ENCODE data around the gene THAP7. TPM values are rescaled to one million over a fixed set of nuclear protein-coding genes. Genes with fewer than 3 reads are reported as not detected.

Gene THAP7
- total RNA-seq, 1 experiment from 2014 or later, result 27.7 TPM

- no peak for DNase-seq (ENCODE audit: low read depth, low spot score)
- H3K9me2 ChIP-seq (ENCODE audit: insufficient read depth), result no peaks in the 10 kb centered on the region
- no TSS peak for BruUV-seq (replicated peaks)
- CTCF ChIA-PET, result no interaction called here
- intact Hi-C loops (cut with micrococcal nuclease), result no loop called here
- H4K20me1 ChIP-seq (ENCODE audit: insufficient read depth), result no peaks in the 10 kb centered on the region
- no peak for TF ChIP-seq TCF7L2 (IDR thresholded peaks at IDR 0.05; ENCODE audit: borderline replicate concordance, extremely low read depth, insufficient read depth, insufficient read length)
- TF ChIP-seq, protein P1, sequence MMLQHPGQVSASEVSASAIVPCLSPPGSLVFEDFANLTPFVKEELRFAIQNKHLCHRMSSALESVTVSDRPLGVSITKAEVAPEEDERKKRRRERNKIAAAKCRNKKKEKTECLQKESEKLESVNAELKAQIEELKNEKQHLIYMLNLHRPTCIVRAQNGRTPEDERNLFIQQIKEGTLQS (IDR thresholded peaks at IDR 0.05), result no peak
- TF ChIP-seq CEBPB (IDR thresholded peaks at IDR 0.05; ENCODE audit: low read depth), result no peak
- TF ChIP-seq EZH2 (IDR thresholded peaks at IDR 0.05), result no peak
- TF ChIP-seq POLR2AphosphoS5 (IDR thresholded peaks at IDR 0.05; ENCODE audit: low read depth, low read length), result no peak
- TF ChIP-seq MAX (IDR thresholded peaks at IDR 0.05), result no peak
- TF ChIP-seq ZFX (IDR thresholded peaks at IDR 0.05), result no peak
- TF ChIP-seq FOSL1 (IDR thresholded peaks at IDR 0.05; ENCODE audit: low read depth), result no peak
- no peak for TF ChIP-seq REST (IDR thresholded peaks at IDR 0.05; ENCODE audit: low read depth)
- TF ChIP-seq SIN3A (IDR thresholded peaks at IDR 0.05; ENCODE audit: low read depth), result no peak
- TF ChIP-seq CBX3 (IDR thresholded peaks at IDR 0.05; ENCODE audit: low read depth), result no peak
- TF ChIP-seq, protein P2, sequence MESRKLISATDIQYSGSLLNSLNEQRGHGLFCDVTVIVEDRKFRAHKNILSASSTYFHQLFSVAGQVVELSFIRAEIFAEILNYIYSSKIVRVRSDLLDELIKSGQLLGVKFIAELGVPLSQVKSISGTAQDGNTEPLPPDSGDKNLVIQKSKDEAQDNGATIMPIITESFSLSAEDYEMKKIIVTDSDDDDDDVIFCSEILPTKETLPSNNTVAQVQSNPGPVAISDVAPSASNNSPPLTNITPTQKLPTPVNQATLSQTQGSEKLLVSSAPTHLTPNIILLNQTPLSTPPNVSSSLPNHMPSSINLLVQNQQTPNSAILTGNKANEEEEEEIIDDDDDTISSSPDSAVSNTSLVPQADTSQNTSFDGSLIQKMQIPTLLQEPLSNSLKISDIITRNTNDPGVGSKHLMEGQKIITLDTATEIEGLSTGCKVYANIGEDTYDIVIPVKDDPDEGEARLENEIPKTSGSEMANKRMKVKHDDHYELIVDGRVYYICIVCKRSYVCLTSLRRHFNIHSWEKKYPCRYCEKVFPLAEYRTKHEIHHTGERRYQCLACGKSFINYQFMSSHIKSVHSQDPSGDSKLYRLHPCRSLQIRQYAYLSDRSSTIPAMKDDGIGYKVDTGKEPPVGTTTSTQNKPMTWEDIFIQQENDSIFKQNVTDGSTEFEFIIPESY (IDR thresholded peaks at IDR 0.05; ENCODE audit: extremely low read depth, insufficient replicate concordance, low read length), result no peak
- TF ChIP-seq, protein P3, sequence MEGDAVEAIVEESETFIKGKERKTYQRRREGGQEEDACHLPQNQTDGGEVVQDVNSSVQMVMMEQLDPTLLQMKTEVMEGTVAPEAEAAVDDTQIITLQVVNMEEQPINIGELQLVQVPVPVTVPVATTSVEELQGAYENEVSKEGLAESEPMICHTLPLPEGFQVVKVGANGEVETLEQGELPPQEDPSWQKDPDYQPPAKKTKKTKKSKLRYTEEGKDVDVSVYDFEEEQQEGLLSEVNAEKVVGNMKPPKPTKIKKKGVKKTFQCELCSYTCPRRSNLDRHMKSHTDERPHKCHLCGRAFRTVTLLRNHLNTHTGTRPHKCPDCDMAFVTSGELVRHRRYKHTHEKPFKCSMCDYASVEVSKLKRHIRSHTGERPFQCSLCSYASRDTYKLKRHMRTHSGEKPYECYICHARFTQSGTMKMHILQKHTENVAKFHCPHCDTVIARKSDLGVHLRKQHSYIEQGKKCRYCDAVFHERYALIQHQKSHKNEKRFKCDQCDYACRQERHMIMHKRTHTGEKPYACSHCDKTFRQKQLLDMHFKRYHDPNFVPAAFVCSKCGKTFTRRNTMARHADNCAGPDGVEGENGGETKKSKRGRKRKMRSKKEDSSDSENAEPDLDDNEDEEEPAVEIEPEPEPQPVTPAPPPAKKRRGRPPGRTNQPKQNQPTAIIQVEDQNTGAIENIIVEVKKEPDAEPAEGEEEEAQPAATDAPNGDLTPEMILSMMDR (IDR thresholded peaks at IDR 0.05 in 2 of 3, conservative IDR thresholded peaks at IDR 0.05 in 1 of 3; ENCODE audit: borderline replicate concordance in 1 of 3, insufficient read depth in 1 of 3, low read depth in 2 of 3, low read length in 2 of 3), result no peak
- TF ChIP-seq EGR1 (IDR thresholded peaks at IDR 0.05; ENCODE audit: low read depth), result no peak
- no peak for TF ChIP-seq YY1 (IDR thresholded peaks at IDR 0.05; ENCODE audit: extremely low read depth, insufficient replicate concordance, low read depth, low read length)
- no peak for TF ChIP-seq SP1 (IDR thresholded peaks at IDR 0.05; ENCODE audit: low read depth)
- no peak for TF ChIP-seq ELF1 (IDR thresholded peaks at IDR 0.05; ENCODE audit: borderline replicate concordance, low read depth)
- no peak for TF ChIP-seq SRF (IDR thresholded peaks at IDR 0.05; ENCODE audit: low read depth)
- no peak overlapping the region for H3K27ac ChIP-seq (ENCODE audit: low read depth, low read length)
- H3K9ac ChIP-seq (ENCODE audit: low read length), result no peak overlapping the region
- RAD21 ChIA-PET (ENCODE audit: low non-redundant PET in 1 of 2, low total read pairs in 2 of 2, uncharacterized antibody in 2 of 2, unreplicated experiment in 2 of 2), result no interaction called here
- no peaks in the 10 kb centered on the region for H3K4me1 ChIP-seq (ENCODE audit: control insufficient read depth in 1 of 2, insufficient read depth in 2 of 2, low read length in 2 of 2)
- H3K79me2 ChIP-seq (ENCODE audit: insufficient read depth, low read length), result no peaks in the 10 kb centered on the region
- H3K4me2 ChIP-seq (ENCODE audit: low read length), result no peak overlapping the region
- H3K9me3 ChIP-seq (ENCODE audit: control insufficient read depth in 1 of 2, insufficient read depth in 1 of 2, low read depth in 1 of 2, low read length in 2 of 2), result no peaks in the 10 kb centered on the region
- H2AFZ ChIP-seq (ENCODE audit: low read depth, low read length, poor library complexity, severe bottlenecking), result no peak overlapping the region
- ATAC-seq, result no peak
- POLR2A ChIA-PET, result no interaction called here
- H3K36me3 ChIP-seq (ENCODE audit: control insufficient read depth in 1 of 2, insufficient read depth in 2 of 2, low read length in 2 of 2), result no peaks in the 10 kb centered on the region
- H3K4me3 ChIP-seq (replicated peaks in 1 of 2; ENCODE audit: low read depth in 1 of 2, low read length in 2 of 2), result no peak overlapping the region
- H3K27me3 ChIP-seq (ENCODE audit: insufficient read depth, low read length), result no peaks in the 10 kb centered on the region
Measured at GRCh38 chr22:21032868-21033688, 31.2 kb upstream of the THAP7 start.

Data from HCT116 (cell line).